DOHH2 (cell line): ENCODE data around the gene NTS.

ENCODE experiments used
- H3F3A ChIP-seq: fragments of 200-600 bp; sonication (generic), shearing (Covaris generic); 2 replicates; pipeline ENCODE4 v1.6.0; 2016; ENCODE audit warnings: antibody characterized with exemption, mild to moderate bottlenecking; ENCODE audit not compliant: control insufficient read depth, insufficient read depth
- H3K27ac ChIP-seq: fragments of 200-600 bp; sonication (generic); 2 replicates; pipeline ENCODE4 v1.5.1; 2014; ENCODE audit warnings: low read depth, mild to moderate bottlenecking, low read length, moderate library complexity
- H3K27me3 ChIP-seq: fragments of 200-600 bp; sonication (generic); 2 replicates; pipeline ENCODE4 v1.6.1; 2014; ENCODE audit warnings: mild to moderate bottlenecking, low read length, mixed read lengths; ENCODE audit not compliant: control insufficient read depth
- H3K36me3 ChIP-seq: fragments of 200-600 bp; sonication (generic); 2 replicates; pipeline ENCODE4 v1.6.1; 2014; ENCODE audit warnings: mild to moderate bottlenecking, low read length, moderate library complexity, mixed read lengths; ENCODE audit not compliant: control insufficient read depth
- H3K4me1 ChIP-seq: fragments of 200-600 bp; sonication (generic); 2 replicates; pipeline ENCODE4 v1.6.1; 2014; ENCODE audit warnings: mild to moderate bottlenecking, low read length, mixed read lengths; ENCODE audit not compliant: control insufficient read depth
- H3K4me2 ChIP-seq: fragments of 200-600 bp; sonication (generic); 2 replicates; pipeline ENCODE4 v1.6.0; 2014; ENCODE audit warnings: mild to moderate bottlenecking, low read length, moderate library complexity
- H3K4me3 ChIP-seq: fragments of 200-600 bp; sonication (generic); 2 replicates; pipeline ENCODE4 v1.5.1; 2014; ENCODE audit warnings: mild to moderate bottlenecking, low read length, mixed read lengths
- H3K79me2 ChIP-seq: fragments of 200-600 bp; sonication (generic); 2 replicates; pipeline ENCODE4 v1.6.1; 2014; ENCODE audit warnings: mild to moderate bottlenecking, low read length, mixed read lengths; ENCODE audit not compliant: control insufficient read depth
- H3K9me2 ChIP-seq: fragments of 200-600 bp; sonication (generic); replicated peaks from 2 replicates; pipeline ENCODE4 v1.6.1; 2014; ENCODE audit warnings: mild to moderate bottlenecking, low read length, mixed read lengths; ENCODE audit not compliant: control insufficient read depth
- H3K9me3 ChIP-seq: fragments of 200-600 bp; sonication (generic); 2 replicates; pipeline ENCODE4 v1.6.1; 2014; ENCODE audit warnings: antibody characterized with exemption, low read length, mixed read lengths; ENCODE audit not compliant: control insufficient read depth, insufficient read depth
- H4K20me1 ChIP-seq: fragments of 200-600 bp; sonication (generic); 2 replicates; pipeline ENCODE4 v1.6.0; 2014; ENCODE audit warnings: low read depth, mild to moderate bottlenecking, antibody characterized with exemption, low read length, moderate library complexity; ENCODE audit not compliant: control insufficient read depth, insufficient read depth
- EZH2phosphoT487 ChIP-seq: fragments of 200-600 bp; sonication (generic); IDR thresholded peaks from 2 replicates; pipeline ENCODE4 v1.6.1; 2017; ENCODE audit warnings: borderline replicate concordance, mild to moderate bottlenecking, antibody characterized with exemption, low read length, moderate library complexity, mixed read lengths
- TF ChIP-seq, protein P1 (sequence below): fragments of 200-600 bp; sonication (generic); IDR thresholded peaks from one replicate; pipeline ENCODE4 v1.5.1; 2014; ENCODE audit warnings: antibody characterized with exemption, mild to moderate bottlenecking, low read depth, low read length; ENCODE audit not compliant: poor library complexity, severe bottlenecking

NTS gene

DNA sequence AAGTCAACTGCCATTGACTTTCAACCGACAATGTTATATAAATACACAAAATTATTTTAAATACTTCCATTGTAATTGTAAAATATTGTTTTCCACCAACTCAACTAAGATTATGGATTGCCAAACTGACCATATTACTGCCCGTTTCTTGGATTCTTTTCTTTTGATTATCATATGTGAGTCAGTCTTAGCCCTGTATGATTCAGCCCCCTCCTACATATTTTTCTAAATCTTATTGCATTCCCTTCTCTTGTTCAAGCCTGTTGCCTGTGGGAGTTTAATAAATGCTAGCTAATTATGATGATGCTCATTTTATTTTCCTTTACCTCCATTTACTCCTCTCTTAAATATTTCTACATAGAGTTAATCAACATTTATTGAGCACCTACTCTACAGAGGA is 44.7 kb upstream of the NTS start:
- Histone ChIP-seq H3K9me3 (no peaks in the 10 kb centered on the region), H3K4me3 (no peak overlapping the region), H3K79me2 (no peaks in the 10 kb centered on the region), H3K4me2 (no peak overlapping the region), H4K20me1 (no peaks in the 10 kb centered on the region), H3K27ac (no peak overlapping the region), H3K9me2 (no peaks in the 10 kb centered on the region), H3K27me3 (no peaks in the 10 kb centered on the region), H3K4me1 (no peaks in the 10 kb centered on the region), H3F3A (no peaks in the 10 kb centered on the region), H3K36me3 (no peaks in the 10 kb centered on the region)
- TF ChIP-seq EZH2phosphoT487: no peak

DNA sequence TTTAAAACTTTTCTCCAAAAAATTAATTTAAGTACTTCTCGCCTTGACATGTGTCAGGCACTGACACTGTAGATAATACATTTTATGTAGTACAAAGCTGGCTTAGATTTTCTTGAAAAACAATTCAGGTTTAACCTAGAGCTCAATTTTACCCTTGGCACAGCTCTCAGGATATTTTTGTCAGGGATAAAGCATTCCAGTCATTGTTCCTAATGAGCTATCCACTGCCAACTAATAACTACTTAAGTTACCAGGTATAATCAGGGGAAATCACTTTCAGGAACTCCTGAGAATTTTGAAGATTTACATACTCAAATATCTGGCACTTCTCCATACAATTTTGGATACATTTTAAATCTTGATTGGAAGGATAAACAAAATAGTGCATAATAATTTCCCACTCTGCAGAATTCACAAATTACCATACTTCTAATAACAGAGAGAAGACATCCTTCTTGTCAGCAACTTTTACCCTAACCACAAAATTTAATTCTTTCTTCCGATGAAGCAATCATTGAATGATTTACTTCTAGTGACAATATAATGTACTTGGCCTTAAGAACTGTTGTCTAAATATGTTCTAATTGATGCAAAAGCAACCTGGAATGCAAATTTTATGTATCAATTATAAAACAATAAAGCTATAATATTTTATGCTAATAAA is 42.6 kb upstream of the NTS start:
- H3K79me2 ChIP-seq: no peaks in the 10 kb centered on the region
- H3F3A ChIP-seq: no peaks in the 10 kb centered on the region
- H3K27ac ChIP-seq: no peak overlapping the region
- no peak overlapping the region for H3K4me2 ChIP-seq
- no peaks in the 10 kb centered on the region for H3K4me1 ChIP-seq
- H3K9me3 ChIP-seq: no peaks in the 10 kb centered on the region
- no peaks in the 10 kb centered on the region for H3K36me3 ChIP-seq
- no peak for TF ChIP-seq EZH2phosphoT487
- TF ChIP-seq, protein P1, sequence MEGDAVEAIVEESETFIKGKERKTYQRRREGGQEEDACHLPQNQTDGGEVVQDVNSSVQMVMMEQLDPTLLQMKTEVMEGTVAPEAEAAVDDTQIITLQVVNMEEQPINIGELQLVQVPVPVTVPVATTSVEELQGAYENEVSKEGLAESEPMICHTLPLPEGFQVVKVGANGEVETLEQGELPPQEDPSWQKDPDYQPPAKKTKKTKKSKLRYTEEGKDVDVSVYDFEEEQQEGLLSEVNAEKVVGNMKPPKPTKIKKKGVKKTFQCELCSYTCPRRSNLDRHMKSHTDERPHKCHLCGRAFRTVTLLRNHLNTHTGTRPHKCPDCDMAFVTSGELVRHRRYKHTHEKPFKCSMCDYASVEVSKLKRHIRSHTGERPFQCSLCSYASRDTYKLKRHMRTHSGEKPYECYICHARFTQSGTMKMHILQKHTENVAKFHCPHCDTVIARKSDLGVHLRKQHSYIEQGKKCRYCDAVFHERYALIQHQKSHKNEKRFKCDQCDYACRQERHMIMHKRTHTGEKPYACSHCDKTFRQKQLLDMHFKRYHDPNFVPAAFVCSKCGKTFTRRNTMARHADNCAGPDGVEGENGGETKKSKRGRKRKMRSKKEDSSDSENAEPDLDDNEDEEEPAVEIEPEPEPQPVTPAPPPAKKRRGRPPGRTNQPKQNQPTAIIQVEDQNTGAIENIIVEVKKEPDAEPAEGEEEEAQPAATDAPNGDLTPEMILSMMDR: no peak
- no peaks in the 10 kb centered on the region for H3K27me3 ChIP-seq
- H4K20me1 ChIP-seq: no peaks in the 10 kb centered on the region
- no peak overlapping the region for H3K4me3 ChIP-seq
- H3K9me2 ChIP-seq: no peaks in the 10 kb centered on the region

DNA sequence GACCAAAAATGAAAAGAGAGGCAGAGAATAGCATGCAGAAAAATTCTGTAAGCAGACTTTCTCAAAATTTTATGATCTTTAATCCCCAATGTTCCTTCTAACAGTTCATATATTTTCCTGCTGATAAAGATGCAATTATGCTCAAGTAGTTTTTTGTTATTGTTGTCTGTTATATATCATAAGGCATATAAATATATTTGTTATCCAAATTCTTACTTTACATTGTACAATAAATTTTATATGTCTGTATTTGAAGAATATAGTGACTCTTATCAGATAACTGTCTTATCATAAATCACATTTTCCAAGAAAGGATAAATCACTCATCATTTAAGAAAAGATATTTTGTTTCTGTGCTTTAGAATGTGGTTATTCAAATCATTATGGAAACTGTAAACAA is 40.5 kb upstream of the NTS start:
- H3K36me3 ChIP-seq: no peaks in the 10 kb centered on the region
- H3K27me3 ChIP-seq: no peaks in the 10 kb centered on the region
- H3K4me1 ChIP-seq: no peaks in the 10 kb centered on the region
- H3K27ac ChIP-seq: no peak overlapping the region
- no peak overlapping the region for H3K4me3 ChIP-seq
- no peaks in the 10 kb centered on the region for H3F3A ChIP-seq
- no peaks in the 10 kb centered on the region for H3K9me2 ChIP-seq
- no peak for TF ChIP-seq EZH2phosphoT487
- TF ChIP-seq, protein P1: no peak
- H3K4me2 ChIP-seq: no peak overlapping the region
- no peaks in the 10 kb centered on the region for H4K20me1 ChIP-seq
- H3K9me3 ChIP-seq: no peaks in the 10 kb centered on the region
- H3K79me2 ChIP-seq: no peaks in the 10 kb centered on the region

DNA sequence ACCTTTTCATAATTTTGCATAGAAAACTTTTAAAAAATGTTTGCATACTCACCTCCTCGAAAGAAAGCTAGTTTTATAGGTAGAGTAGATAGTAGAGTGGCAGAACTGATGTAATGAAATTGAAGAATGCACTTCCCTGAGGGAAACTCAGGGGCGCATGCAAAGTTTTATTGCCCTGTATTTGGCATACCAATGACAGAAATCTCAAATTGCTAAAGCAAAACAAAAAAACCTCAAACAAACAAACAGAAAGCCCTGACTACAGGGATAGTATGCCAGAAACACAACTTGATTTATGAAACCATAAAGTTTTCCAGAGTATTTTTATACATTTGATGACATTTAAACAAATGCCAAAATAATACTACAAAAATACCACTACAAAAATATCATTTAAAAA is 39.7 kb upstream of the NTS start:
- H3K9me3 ChIP-seq: no peaks in the 10 kb centered on the region
- H3F3A ChIP-seq: no peaks in the 10 kb centered on the region
- TF ChIP-seq, protein P1: no peak
- TF ChIP-seq EZH2phosphoT487: no peak
- no peaks in the 10 kb centered on the region for H3K9me2 ChIP-seq
- no peaks in the 10 kb centered on the region for H3K4me1 ChIP-seq
- no peaks in the 10 kb centered on the region for H4K20me1 ChIP-seq
- H3K4me2 ChIP-seq: no peak overlapping the region
- no peaks in the 10 kb centered on the region for H3K36me3 ChIP-seq
- H3K27me3 ChIP-seq: no peaks in the 10 kb centered on the region
- H3K27ac ChIP-seq: no peak overlapping the region
- H3K4me3 ChIP-seq: no peak overlapping the region
- H3K79me2 ChIP-seq: no peaks in the 10 kb centered on the region
